GM19372 (cell line): ENCODE data around the gene CHN2.
"Not testable (repeated sequence)": the region's sequence is repeated elsewhere in the genome, so short reads cannot be mapped to it uniquely, and the experiment has no call there.

Source experiments
- ATAC-seq: cut with Tn5 transposase; IDR thresholded peaks from one replicate; pipeline ENCODE4 v1.9.1; 2021; ENCODE audit warnings: mild to moderate bottlenecking, low read depth, moderate library complexity; ENCODE audit not compliant: unreplicated experiment

CHN2 gene

DNA sequence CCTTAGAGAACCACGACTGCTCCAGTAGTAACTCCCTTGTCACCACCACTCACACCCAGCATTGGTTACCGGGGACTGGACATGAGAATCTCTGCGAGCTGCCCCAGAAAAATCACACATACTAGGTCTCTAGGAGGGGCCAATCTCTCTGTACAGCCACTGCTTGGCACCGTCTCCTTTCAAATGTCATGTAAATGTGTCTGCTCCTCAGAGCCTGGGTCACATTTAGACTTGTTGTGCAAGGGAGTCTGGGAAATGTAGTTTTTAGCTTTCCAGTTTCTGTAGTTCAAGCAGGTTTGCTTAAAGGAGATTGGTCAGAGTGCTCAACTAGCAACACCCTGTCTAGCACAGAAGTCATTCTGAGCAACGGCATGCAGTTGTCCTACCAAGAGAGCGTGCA lies 60.0 kb downstream of the CHN2 start:
- ATAC-seq: no peak

DNA sequence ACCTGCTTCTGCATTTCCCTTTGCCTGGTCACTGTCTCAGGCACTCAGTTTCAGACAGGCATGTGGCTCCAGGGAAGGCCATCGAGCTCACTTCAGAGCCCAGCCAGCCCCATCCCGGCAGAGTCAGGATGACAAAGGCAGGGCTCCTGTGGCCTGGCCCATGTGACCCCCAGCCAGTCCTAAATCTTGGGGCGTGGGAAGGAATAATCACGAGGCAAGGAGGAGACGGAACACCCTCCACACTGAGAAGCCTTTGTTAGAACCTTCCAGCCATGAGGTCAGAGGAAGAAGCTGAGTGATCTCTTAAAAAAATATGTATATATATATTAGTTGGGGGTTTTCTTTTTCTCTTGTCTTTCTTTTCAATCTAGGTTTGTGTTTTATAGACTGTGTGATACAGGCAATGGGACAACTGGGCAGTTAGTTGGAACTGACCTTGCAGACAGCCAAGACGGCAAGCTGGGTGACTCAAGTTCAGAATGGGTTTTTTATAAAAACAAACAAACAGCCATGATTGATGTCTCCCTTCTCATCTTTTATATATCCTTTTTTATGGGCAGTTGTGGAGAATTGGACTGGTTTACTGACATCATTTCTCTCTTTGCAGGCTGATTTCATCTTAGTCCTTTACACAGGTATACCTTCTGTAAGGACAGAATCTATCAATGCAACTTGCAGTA lies 60.8 kb downstream of the CHN2 start:
- no peak for ATAC-seq

DNA sequence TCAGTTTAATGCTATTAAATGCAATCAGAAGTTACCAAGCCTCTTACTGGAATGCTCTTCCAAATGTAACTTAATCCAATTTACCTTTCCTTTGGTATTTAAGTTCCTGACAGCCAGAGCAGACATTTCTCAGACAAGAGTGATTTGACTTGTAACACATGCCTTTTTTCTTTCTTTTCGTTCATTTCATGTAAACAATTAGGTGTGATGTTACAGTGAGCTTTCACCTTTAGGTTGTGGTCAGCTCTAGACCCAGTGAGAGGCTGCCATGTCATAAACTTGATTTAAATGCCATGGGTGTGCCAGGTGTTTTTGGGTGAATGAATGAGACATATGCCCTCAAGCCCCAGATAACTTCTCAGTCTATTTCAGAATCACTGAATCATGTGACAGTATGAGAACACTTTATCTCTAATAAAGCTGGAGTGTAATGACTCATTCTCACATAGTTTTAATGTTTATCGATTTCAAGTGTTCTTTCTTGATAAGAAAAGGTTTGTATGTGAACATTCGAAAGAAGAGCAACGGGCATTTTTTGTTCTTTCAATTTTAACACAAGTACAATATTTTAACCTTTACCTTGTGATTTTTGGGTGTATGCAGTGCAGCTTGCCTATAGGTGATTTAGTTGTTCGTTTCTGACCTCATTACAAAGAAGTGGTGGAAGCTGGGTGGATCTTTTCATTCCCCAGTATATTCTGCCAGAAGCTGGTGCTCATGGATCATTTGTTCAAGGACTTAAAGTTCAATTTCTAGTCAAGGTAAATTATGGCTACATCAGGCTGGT lies 61.5 kb downstream of the CHN2 start:
- ATAC-seq: no peak

DNA sequence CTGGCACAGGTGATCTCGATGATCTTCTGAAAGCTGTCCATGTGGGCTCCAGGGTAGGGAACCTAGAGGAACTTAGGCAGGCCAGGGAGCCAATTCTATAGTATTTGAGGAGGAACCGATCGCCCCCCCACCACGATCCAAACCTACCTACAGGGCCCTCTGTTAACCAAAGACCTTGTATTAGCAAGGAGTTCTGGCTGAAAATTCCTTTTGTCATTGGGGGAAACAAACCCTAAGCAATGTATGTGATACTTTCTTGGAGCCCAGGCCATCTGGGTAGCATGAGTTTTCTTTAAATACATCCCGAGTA lies 62.1 kb downstream of the CHN2 start:
- no peak for ATAC-seq

DNA sequence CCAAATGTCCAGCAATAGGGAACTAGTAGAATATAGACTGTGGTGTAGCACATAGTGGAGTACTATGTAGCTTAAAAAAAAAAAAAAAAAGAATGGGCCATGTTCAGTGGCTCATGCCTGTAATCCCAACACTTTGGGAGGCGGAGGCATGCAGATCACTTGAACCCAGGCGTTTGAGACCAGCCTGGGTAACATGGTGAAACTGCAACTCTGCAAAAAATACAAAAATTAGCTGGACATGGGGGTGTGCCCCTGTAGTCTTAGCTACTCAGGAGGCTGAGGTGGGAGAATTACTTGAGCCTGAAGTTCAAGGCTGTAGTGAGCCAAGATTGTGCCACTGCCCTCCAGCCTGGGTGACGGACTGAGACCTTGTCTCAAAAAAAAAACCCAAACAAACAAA lies 64.4 kb downstream of the CHN2 start:
- ATAC-seq: no peak

DNA sequence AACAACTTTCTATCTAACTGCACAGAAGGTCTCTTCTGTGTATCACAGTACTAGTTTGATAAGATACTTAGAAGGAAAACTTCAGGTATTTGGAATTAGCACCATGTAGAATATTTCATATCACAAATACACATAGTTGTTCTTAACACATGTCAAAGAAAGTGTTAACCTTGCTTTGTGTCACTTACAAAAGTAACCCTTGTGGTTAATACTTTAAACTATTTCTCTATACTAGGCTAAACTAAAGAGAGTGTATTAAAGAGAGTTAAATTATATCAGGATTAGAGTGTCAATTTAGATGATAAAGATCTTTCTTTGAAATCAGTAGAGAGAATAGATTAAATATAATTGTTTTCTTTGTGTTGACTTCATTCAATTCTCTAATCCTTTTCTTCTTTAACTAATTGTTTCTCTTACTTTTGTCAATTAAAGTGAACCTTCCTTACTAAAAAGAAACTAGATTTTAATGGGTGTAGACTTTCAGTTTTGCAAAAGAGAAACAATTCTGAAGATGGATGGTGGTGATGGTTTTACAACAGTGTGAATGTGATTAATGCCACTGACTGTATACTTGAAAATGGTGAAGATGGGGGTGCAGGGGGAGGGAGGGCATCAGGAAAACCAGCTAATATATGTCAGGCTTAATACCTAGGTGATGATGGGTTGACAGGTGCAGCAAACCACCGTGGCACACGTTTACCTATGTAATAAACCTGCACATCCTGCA lies 67.8 kb downstream of the CHN2 start:
- ATAC-seq: no peak

DNA sequence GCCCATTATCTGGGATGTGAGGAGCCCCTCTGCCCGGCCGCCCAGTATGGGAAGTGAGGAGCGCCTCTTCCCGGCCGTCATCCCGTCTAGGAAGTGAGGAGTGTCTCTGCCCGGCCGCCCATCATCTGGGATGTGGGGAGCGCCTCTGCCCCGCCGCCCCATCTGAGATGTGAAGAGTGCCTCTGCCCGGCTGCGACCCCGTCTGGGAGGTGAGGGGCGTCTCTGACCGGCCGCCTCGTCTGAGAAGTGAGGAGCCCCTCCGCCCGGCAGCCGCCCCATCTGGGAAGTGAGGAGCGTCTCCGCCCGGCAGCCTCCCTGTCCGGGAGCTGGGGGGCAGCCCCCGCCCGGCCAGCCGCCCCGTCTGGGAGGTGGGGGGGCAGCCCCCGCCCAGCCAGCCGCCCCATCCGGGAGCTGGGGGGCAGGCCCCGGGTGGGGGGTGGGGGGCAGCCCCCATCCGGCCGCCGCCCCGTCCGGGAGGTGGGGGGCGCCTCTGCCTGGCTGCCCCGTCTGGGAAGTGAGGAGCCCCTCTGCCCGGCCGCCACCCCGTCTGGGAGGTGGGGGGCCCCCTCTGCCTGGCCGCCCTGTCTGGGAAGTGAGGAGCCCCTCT lies 69.1 kb downstream of the CHN2 start:
- ATAC-seq: not testable (repeated sequence)

DNA sequence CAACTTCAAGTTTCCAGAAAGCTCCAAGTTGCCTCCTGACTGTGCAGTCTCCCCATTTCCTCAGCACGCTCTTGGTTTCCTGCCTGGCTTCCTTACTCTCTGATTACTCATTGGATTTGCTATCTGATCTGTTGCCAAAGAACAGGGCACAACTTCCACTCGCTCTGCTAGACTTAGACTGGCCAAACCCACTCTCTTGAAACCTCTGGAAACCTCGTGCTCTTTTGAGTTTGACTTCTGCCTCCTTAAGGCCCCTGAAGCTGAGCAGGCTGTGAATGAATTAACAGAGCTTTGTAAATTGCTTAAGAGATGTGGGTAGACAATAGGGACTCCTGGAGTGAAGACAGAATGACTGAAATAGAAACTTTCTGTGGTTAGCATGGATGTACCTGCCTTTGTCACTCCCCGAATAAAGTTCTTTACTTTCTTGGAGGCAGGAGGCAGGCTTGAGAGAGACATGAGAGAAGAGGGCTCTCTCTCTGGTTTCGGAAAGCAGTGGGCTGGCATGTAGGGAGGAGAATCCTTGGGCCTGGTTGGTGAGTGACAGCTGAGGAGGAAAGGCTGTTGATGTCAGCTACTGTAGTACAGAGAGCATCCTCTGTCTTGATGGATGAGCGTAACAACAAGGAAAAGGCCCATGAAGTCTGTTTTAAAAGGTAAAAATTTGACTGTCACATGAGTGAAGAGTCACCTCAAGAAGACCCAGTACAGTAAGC lies 70.8 kb downstream of the CHN2 start:
- ATAC-seq: no peak

DNA sequence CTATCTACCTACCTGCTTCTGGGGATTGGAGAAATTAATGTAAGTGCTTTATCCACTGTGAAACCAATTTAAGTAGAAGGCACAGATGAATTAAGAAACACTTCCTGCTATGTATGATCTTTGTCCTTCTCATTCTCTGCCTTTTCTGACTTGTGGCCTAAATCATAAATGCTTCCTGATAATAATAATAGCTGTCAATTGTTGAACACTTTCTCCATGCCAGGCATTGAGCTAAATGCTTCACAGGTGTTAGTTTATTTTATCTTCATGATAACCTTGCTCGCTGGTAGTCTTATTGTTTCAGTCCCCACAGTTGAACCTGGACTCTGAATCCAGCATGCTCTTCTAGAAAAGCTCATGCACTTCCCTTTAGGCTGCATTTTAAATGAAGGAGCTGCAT lies 75.4 kb downstream of the CHN2 start:
- ATAC-seq: no peak

DNA sequence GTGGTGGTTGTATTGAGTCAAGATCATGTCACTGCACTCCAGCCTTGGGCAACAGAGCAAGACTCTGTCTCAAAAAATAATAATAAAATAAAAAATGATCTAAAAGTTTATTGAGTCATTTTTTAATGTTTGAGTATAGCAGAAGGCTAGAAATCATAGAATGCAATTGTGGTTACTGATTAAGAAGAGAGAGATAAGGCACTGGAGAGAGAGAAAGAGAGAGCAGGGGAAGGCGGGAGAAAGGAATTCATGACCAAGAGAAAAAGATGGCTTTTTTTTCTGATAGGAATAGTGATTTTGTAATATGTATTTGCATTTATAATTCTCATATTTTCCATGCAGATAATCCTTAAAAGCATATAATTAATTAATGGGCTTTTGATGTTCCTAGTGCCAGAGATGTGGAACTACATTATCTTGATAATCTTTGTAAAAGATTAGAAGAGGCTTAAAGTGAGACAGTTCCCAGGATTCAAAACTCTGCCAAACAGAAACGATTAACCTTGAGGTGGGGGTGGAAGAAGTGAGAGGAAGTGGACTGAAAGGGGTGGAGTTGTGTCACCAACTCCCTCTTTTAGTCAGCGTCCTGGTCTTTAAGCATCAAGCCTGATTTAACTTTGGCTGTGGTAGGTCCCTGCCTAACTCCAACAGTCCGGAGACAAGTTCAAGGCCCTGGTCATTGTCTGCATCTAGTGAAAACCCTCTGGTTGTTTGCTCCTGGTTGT lies 76.2 kb downstream of the CHN2 start:
- ATAC-seq: no peak

DNA sequence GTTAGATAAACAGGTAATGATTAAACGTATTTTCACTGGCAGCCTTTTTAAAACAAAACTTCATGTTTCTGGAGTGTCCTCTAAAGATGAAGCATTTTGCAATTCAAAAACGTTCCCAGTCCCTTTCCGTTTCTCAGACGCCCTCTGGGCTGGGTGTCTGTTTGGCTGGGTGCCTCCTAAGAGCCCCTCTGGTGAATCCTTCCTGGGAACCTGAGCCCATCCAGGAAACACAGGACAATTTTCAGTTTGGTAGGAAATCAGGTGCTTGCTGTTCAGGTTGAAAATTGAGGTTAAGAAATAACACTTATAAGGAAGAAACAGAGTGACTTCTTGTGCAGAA lies 76.7 kb downstream of the CHN2 start:
- ATAC-seq: no peak

DNA sequence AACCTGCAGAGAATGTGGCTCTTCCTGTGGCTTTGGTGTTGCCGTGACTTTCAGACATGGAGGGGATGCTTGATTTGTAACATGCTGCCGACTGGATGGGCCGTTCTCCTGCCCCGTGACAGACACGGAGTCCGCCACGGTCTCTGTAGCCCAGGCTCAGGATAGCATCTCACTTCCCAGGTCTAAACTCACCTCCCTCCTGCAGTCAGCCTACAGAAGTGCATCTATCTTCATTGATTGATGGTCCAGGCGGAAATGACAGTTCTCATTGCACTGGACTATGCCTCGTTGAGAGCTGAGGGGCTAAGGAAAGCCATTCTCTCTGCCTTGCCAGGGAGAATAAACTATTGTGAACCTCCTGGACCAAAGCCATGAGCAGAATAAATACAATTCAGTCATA lies 77.5 kb downstream of the CHN2 start:
- no peak for ATAC-seq

DNA sequence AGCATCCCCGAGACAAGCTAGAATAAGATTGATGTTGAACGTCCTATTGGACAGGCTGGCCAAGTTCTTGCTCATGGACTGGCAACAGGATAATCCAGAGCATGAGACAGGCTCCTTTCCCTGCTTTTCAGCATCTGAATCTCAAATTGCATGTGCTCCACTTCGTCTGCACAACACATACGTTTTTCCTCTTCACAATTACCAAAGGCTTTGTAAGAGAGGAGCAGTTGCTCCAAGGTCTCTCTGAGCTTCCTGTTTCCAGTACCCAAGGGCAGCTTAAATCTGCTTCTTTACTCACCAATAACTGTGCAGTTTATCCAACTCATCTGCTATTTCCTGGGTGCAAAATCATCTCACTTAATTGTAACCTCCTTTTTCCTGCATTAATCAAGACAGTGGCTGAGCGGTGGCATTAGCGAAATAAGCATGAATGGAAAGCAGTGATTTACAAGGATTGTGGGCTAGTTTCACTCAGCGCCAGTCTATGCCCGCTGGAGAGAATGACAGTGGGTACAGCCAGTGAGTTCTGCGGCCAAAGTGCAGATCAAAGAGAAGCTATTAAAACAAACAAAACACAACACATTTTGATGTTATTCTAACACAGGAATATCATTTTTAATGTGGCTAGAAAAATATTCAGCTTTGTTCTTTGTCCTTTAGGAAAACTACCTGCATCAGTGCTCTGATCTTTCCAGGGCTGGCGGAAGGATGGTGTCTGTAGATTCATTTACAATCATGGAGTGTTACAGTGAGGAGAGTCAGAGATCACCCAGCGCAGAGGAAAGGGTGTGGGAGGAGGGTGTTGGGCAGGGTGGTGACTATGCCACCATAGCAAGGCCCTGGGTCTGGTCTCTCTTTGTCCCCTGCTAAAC lies 79.8 kb downstream of the CHN2 start:
- ATAC-seq: no peak

DNA sequence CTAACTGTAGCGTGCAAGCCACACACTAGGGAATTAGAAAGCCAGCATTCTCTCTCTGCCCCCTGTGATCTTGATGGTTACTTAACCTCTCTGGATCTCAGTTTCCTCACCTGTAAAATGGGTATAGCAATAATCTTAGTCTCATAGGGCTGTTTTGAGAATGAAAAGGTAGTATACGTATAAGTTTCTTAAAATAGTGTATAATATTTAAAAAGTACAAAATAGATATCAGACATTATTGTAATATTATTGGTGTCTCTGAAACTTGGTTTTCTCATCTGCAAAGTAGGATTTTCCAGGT lies 80.4 kb downstream of the CHN2 start:
- ATAC-seq: no peak

DNA sequence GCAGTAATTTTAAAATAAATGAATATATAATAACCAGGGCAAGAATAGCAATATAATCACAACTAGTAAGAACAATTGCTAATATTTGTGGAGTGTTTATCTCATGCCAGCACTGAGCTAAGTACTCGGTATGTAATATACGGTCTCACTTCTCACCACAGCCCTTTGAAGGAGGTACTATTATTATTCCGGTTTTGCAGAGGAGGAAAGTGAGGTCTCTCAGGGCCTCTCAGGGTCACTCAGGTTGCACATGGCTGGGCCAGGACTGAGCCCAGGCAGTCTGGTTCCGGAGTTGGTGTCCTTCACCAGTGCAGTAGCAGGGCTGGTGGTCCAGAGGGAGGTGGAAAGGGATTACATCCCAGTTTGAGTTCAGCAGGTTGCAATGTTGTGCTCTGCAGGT lies 80.9 kb downstream of the CHN2 start:
- ATAC-seq: no peak

DNA sequence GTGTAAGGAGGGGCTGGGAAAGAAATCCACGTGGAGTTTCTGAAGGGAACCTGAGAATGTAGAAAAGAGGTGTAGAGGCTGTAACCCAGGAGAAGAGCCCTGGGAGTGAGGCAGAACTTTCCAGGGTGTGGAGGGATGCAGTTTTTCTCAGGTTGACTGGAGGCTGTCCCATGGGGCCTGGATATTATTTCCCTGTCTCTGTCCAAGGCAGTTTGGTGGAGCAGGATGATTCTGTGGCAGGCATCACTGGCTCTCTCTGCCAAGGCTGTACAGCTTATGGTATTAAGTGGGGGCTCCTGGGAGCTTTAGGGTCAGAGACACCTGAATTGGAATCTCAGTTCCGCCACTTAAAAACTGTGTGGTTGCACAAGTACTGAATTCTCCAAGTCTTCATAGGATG lies 81.6 kb downstream of the CHN2 start:
- ATAC-seq: no peak

DNA sequence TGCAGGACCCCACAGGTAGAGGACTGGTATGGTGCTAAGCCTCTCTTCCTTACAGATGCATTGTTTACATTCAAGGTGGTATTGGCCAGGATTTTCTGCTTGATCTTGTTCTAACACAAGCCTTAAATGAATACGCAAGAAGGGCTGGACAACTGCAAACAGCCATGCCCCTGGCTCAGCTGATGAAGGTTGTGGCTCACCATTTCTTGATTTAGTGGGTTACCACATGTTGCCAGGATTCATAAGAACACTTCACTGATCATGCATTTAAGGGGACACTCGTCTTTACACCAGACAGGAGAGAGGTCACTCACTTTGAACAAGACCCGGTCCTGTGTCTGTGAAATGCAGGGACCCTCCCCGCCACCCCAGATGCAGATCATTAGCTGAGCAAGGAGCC lies 82.2 kb downstream of the CHN2 start:
- ATAC-seq: no peak

DNA sequence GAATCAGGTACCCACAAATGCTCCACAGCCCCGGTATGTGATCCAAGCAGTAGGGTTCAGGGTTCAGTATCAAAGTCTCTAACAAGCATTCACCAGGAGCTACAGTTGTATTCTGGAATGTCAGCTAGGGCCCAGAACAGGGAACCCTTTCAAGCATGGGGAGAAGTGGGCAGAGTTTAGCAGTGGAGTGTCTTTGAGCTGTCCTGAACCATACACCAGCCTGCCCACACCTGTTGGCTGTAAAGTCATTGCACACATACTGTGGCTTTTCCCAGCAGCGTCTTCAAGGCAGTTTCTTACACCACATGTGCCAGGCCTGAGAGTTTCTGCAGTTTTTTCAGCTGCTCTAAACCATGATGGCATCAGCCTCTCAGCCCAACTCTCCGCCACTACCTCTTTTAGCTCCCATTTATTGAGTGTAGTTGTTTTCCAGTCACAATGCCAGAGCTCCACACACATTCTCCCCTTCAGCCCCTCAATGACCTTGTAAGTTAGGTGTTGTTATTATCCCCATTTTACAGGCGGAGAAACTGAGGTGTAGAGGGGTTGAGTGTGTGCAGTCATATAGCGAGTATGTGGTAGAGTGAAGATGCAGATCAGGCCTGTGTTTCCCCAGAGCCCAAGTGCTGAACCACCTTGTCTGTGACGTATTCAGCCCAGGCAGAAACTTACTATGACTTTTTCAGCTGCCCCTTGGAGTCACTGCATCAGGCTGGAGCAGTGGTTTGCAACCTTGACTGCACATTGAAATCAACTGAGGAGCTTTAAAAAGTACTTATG lies 83.1 kb downstream of the CHN2 start:
- no peak for ATAC-seq
